Subcutaneous adipose tissue (tissue), 4 donors: ENCODE measurements around the gene BYSL. TPM values are rescaled to one million over a fixed set of nuclear protein-coding genes. Genes with fewer than 3 reads are reported as not detected.

Experiments
- CTCF ChIP-seq: fragments of 450-650 bp; IDR thresholded peaks from one replicate; pipeline ENCODE4 v1.5.1; 2016; ENCODE audit warnings: low read depth, mild to moderate bottlenecking, control low read depth, antibody characterized with exemption, moderate library complexity
- total RNA-seq, 4 donors: library from RNA; depleted of rRNA; stranded (reverse); fragments of >200 nt; gene quantifications; one replicate each; pipeline ENCODE4 v1.1.0, GENCODE V29; 2016

The BYSL gene
- total RNA-seq, 4 donors from 2014 or later = 3.2 to 12.1 (median 6.2) TPM

GRCh38 chr6:41939176-41939847 is 18.0 kb downstream of the BYSL start:
- TF ChIP-seq CTCF = no peak

GRCh38 chr6:41939848-41940758 is 18.8 kb downstream of the BYSL start:
- TF ChIP-seq CTCF = no peak

DNA sequence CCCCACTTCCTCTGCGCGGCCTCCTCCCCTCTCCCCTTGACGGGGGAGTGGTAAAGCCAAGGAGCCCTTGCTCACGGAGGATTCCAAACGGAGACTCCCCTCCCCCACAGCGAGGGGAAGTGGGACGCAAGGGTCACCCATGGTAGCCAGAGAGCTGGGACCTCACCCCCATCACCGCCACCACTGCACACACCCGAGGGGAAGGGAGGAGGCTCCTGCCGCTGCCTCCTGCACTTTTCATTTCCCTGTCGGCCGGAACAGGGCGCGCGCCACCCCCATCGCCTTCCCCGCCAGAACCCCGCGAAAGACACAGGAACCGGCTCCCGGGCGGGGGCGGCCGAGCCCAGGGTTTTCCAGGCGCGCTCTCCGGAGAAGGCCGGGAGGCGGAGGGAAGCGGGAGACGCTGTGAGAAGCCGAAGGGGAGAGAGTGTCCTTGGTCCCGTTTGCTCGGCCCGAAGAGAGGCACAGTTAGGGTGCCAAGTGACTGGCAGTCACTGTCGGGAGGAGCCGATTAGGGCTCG is 19.5 kb downstream of the BYSL start:
- TF ChIP-seq CTCF = no peak

GRCh38 chr6:41941280-41942066 is 20.2 kb downstream of the BYSL start, which contains the start of gene CCND3:
Gene CCND3, minus strand, starts transcription at chr6:41941808. Its CDS starts 159 bp downstream, at chr6:41941649.
- TF ChIP-seq CTCF = no peak

DNA sequence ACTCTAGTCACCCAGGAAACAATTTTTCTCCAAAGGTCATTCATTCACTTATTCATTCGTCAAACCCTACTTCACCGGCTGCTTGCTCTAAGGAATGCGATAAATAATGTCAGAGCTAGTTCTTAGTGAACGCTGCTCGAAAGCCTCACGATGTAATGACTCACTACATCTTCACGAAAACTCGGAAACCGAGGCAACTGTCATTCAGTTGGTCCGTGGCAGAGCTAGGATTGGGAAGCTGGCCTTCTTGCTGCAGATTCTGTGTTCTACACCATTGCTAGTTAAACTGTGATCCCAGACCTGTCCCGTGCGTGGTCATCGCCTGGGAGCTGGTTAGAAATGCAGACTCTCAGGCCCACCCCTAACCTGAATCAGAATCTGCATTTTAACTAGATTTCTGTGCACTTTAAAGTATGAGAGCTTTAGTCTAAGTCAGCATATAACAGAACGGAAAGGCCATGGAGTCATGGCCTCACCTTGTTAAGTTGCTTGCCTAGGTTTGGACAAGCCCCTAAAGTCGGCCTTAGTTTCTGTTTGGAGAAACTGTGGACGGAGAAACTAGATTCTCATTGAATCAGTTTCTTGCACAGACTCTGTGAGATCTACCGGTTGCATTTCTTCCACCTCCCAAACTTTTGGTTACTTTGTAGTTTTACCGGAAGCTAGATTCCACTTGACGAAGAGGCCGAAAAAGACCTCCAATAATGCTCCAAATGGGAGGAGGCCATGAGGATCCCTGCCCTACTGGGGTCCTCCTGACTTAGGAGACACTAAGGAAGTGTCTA is 21.0 kb downstream of the BYSL start:
- TF ChIP-seq CTCF = no peak

DNA sequence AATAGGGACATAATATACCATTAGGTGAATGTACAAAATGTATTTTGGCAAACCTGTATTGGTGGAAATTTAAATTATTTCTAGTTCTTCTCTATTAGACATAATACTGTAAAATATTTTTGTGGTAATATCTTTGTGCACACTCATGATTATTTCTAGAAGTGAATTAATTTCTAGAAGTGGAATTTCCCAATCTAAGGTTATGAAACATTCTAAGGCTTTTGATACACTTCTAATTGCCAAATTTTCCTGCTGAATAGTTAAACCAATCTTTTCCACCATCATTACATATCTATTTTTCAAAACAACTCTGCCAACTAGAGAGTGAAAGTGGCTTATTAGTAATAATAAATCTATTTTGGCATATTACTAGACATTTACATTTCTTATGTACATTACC is 22.2 kb downstream of the BYSL start:
- no peak for TF ChIP-seq CTCF
